AML-193 (cell line): ENCODE data around the gene HCN3.
"Not testable (repeated sequence)": the region's sequence is repeated elsewhere in the genome, so short reads cannot be mapped to it uniquely, and the experiment has no call there.

Source experiments
- DNase-seq, 2 experiments: peaks; one replicate each; lab custom pipeline; 2025; lab: John Stamatoyannopoulos, UW

Gene HCN3

DNA sequence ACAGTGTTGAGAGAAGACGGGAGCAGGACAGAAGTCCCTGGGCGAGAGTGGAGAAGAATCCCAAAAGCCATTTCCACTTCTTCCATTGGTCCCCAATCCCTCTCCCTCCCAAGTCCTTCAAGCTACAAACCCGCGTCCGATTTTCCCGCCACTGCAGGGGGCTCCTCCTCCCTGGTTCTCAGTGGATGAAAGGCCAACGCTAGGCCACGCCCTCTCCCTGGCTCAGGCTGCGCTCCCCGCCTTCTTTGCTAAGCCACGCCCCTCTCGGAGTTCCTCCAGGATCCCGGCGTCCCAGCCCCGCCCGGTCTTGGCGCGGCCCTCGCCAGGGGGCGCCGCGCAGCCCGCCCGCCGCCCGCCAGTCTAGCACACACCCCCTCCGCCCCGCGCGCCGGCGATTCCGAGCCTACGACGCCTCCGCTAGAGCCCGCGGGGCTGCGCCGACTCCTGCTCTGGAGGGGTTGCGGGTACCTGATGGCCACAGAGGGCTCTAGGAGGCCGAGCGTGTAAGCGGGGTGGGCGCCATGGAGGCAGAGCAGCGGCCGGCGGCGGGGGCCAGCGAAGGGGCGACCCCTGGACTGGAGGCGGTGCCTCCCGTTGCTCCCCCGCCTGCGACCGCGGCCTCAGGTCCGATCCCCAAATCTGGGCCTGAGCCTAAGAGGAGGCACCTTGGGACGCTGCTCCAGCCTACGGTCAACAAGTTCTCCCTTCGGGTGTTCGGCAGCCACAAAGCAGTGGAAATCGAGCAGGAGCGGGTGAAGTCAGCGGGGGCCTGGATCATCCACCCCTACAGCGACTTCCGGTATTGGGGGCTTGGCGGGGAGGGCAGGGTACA, at the start of gene HCN3:
HCN3 (plus strand) TSS at position 394 of the 832 bp plus-strand sequence; CDS start at position 522, 128 bp downstream.
- DNase-seq = peak; percentile 88 to 94

DNA sequence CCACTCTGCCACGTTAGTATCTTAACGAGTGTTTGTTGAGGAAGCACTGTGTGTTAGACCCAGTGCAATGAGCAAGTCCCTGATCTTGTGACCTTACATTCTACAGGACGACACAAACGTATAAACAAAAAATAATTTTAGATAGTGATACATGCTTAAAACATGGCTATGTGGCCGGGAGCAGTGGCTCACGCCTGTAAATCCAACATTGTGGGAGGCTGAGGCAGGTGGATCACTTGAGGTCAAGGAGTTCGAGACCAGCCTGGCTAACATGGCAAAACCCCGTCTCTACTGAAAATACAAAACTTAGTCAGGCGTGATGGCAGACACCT, 49.2 kb upstream of the HCN3 start:
- DNase-seq = no peak

DNA sequence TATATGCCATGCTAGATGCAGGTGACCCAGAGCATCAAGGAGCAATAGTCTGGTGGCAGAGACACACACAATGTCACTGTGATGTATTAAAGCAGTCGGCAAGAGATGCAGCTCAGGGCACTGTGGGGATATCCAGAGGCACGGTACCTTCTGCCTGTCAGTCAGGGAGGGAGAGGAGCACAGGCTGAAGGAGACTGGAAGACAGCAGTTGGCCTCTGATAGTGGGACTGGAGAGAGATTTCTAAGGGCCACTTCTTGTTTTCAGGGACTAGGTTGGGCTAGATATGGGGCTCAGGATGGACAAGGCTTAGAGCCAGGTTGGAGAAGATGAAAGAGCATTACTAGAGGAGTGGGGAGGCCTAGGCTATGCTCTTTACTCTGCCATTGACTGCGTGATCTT, 46.0 kb upstream of the HCN3 start:
- DNase-seq = not testable (repeated sequence)

DNA sequence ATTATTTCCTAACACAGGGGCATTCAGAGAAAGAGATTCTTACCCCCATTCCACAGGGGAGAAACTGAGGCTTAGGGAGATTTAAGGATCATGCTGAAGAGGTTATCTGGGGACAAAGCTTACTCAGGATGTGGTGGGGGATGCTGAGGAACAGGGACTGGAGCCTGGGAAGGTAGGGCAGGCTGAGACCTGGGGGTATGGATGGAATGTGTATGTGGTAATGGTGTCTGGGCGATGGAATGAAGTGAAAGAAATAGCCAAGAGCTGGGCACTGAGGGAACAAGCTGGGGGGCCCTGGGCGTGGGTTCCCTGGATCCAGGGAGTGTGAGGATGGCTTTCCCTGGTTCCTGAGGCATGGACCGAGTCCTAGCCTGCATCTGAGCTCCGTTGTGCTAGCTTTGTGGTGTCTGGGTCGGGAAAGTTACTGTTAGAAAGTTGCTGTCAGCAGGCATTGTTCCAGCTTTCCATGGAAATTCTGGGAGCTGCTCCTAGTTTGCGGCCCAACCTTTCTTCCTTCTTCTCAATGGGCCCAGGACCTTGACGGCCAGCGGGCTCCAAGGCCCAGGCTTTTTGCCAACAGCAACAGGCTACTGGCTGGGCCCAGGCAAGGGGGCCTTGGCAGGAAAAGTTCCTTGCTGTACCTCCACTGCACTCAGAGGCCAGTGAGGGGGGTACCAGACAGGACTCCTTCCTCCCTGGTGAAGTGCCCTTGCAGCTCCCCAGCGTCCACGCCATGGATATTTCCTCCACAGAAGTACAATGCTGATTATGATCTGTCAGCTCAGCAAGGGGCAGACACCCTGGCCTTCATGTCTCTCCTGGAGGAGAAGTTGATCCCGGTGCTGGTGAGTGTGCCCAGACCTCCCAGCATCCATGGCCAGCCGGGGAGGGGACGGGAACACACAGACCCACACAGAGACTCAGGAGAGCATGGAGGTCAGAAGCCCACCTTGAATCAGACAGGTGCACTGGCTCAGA, 45.0 kb upstream of the HCN3 start:
- DNase-seq = not testable (repeated sequence)

DNA sequence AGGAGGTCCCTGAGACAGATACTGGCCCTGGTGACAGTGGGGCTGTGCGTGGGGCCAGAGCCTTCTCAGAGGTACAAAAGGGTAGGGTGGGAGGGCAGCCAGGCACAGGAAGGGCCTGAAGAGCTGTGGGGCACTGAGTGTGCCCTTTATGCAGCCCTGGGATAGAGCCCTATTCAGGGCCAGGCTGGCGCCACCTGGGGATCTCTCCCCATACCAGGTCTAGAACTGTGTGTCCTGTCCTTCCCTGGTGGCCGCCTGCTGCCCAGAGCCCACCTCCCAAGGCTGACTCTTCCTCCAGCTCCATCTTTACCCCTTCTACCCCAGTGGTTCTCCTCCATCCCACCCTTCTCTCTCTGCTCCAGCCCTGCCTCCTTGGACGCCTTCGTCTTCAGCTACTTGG, 43.8 kb upstream of the HCN3 start:
- not testable (repeated sequence) for DNase-seq

DNA sequence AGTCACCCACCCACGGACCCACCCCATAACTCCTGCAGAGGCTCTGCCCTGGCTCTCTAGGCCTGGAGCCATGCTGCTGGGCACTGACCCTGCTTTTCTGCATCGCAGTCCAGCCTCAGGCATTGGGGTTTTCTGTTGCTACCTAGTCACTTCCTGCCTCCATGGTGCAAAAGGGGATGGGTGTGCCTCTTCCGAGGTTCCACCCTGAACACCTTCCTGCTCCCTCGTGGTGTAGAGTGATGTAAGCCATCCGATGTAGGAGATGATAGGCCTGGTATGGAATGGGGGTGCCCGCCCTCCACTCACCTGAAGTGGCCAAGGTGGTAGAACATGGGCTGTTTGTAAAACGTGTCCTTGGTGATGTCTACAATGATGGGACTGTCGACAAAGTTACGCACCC, 41.9 kb upstream of the HCN3 start:
- not testable (repeated sequence) for DNase-seq

DNA sequence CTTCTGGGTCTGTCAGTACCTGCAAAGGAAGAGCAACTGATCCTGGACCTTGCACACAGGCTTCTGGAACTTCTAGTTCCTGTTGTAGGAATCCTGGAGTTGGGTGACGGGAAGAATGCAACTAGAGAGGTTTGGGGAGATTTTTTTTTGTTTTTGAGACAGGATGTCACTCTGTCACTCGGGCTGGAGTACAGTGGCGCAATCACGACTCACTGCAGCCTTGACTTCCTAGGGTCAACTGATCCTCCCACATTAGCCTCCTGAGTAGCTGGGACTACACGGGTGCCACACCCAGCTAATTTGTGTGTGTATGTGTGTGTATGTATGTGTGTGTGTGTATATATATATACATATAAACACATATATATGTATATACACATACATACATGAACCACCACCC, 40.8 kb upstream of the HCN3 start:
- peak; percentile 40 to 64 for DNase-seq

DNA sequence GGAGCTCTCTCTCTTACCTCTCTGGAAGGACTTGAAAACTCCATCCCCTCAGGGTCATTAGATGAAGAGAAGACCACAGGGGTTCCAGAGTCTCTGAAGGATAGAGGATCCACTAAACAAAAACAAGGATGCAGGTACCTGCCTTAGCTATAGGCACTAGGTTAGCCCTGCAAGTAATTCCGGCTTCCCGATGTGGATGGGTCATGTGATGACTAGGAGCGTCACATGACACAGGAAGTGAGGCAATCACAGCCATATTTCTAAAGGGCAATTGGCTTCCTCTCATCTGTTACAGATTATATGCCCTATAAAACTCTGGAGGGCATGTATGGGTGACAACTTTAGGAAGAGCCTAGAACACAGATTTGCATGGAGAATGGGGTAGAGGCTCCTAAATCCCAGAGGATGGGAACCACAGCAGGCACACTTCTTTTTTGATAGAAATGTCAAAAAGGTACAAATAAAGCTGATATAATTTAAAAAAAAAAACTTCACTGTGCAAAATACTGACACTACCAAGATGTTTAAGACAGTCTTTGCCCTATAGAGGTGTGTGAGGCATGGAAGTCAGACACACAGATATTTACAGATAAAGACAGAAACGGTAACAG, 36.1 kb upstream of the HCN3 start:
- peak; percentile 64 to 77 for DNase-seq

DNA sequence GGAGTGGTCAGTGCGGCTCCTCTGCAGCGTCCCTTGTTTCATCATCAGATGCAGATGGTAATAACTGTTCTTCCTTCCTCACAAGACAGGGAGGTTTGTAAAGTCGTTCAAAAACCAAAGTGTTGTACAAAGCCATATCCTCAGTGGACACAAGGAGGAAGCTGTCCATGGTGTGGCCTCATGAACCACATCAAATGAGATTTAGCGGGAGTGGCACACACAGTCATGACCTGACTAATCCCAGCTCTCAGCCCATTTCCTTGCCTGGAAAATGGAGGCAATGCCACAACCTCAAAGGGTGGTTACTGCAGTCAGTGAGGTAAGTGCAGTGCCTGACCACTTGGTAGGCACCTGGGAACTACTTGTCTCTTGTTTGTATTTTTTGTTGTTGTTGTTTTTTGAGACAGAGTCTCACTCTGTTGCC, 35.4 kb upstream of the HCN3 start:
- DNase-seq = peak; percentile 87 to 88

DNA sequence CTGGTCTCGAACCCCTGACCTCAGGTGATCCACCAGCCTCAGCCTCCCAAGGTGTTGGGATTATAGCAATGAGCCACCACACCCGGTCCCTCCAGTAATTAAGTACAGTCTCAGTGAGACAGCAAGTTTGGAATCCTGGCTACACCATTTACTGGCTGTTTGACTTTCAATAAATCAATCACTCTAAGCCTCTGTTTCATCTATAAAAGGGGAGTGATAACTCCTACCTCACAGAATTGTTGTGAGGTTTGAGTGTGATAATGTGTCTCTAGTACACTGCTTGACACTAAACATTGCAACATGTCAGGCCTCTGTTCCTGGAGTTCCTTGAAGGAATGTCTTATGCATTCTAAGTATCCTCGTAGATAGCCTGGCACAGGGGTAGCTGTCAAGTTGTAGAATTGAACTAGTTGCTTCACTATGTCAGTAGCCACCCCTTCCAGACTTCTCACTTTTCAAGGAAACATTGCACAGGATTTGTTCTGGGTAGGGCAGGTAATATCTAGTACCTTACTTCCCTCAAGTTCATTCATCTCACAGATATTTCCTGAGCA, 34.4 kb upstream of the HCN3 start:
- DNase-seq = no peak

DNA sequence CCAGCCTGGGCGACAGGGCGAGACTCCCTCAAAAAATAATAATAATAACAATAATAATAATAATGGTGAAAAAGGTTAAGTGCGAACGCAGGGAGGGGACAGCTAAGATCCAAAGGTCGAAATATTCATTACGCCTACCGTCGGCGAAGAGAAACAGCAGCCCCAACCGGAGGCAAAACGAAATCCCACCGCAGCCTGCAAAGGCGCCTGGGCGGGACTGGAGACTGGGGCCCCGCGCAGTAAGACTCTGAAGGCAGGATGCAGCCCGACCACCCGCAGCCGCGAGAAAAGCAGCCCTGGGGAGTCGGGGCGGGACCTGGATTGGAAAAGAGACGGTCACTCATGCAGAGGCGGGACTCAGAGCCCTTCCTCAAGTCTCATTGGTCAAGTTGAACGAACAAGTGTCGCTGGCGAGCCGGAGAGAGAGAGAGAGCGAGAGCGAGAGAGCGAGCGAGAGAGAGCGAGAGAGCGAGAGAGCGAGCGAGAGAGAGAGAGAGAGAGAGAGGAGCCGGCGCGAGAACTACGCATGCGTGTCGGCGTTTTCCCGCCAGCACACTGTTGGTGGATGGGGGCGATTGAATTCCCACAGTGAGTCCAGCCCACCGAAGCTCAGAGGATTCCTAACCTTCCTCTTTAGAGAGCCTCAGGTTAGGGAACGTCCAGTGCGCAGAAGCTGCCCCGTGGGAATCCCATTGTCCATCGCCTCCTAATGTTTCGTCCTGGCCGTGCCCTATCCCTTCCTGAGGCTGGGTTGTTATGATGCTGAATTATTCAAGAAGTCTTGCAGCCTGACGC, 32.7 kb upstream of the HCN3 start:
- peak; percentile 90 to 94 for DNase-seq

DNA sequence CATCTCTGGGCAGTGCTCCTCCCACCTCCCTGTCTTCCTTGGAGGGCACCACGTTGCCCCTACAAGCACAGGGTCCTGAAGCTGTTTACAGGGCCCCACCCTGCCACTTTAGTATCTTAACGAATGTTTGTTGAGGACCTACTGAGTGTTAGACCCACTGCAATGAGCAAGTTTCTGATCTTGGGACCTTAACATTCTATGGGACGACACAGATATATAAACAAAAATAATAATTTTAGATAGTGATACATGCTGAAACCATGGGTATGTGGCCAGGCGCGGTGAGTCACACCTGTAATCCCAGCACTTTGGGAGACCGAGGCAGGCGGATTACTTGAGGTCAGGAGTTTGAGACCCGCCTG, 32.1 kb upstream of the HCN3 start:
- DNase-seq = no peak

DNA sequence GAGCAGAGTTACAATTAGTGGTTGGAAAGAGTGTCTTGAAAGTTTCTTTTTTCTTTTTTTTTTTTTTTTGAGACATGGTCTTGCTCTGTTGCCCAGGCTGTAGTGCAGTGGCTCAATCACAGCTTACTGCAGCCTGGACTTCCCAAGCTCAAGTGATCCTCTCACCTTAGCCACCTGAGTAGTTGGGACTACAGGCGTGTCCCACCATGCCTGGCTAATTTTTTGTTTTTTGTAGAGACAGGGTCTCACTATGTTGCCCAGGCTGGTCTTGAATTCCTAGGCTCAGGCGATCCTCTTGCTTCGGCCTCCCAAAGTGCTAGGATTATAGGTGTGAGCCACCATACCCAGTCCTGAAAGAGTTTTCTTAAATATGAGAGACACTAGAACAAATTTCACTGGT, 30.5 kb upstream of the HCN3 start:
- DNase-seq = not testable (repeated sequence)

DNA sequence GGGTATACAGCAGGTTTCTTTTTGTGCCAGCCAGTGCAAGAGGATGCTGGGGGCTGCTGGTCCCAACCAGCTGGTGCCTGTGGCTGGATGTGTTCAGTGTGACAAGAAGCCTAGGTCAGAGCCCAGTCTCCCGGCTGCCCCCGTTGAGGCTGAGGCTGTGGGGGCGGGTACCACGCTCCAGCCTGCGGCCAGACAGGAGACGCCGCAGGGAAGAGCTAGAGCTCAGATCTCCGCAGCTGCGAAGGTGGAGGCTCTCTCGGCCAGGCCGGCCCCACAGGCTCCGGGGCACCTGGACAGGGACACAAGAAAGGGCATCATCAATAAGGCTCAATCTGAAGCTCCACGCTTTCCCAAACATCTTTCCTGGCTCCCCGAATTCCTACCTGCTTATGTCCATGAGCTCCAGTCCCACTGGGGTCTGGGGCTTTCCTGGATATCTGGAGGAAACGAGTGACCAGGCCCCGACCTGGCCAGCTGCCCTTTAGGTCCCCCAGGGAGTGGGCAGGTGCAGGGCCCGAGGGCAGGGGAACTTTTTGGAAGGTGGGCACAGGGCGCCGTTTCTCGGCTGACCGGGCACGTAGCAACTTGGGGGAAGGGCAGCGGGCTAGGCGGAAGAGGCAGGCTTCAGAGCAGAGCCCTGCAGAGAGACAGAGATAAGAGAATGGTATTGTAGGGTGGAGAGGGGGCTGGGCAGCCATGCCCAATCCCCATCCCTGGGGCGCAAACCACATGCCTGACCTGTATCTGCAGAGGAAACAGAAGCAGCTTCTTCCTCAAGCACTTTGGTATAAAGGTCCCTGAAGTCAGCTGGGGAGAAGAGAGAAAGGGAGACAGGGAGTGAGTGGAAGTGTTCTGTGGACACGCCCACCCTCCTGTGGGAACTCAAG, 29.4 kb upstream of the HCN3 start:
- DNase-seq = no peak

DNA sequence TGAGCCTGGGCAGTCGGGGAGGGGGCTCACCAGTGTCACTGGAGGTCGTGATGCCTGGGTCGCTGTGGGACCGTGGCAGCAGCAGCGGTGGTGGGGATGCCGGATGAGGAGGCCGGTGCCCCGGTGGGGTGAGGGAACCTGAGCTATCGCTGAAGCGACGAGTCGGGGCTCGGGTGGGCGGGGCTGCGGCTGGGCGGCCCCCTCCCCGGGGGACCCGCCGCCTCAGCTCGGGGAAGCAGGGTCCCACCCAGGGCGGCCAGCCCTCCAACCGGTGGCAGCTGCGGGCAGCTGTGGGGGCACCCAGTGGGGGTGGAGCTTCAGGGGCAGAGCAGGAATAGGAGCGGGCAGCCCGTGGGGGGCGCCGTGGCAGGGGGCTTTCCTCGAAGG, 27.0 kb upstream of the HCN3 start:
- DNase-seq = no peak

DNA sequence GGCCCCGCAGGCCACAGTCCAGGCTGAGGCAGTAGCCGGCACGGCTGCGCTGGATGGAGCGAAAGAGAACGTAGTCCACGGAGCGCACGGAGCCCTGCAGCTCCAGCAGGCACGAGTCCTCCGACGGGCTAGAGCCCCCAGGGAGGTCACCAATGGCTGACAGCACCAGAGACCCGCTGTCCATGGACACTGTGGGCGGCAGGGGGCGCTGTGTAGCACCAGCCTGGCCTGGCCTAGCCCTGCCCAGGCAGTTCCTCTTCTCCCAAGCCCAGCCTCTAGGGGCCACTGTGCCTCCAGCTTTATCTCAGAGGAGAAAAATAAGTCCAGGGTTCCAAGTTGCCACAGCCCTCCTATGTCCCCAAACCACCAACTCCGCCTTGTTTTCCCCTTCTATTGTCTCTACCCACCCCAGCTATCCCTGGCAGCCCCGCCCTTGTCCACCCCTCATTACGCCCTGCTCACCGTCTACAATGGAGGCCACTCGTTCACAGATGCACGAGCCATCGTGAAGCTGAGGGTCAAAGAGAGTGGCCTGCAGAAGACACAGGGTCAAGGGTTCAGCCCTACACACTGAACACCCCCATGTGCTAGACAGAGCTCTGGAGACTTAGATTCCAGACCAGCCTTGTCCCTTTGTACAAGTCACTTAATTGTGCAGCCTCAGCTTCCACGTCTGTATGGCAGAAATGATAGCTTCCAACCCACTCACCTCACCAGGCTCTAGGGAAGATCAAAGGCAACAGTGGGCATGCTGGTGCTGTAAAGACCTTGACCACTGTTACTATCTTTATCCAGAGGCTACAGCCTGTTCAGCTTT, 26.4 kb upstream of the HCN3 start:
- peak; percentile 92 for DNase-seq

DNA sequence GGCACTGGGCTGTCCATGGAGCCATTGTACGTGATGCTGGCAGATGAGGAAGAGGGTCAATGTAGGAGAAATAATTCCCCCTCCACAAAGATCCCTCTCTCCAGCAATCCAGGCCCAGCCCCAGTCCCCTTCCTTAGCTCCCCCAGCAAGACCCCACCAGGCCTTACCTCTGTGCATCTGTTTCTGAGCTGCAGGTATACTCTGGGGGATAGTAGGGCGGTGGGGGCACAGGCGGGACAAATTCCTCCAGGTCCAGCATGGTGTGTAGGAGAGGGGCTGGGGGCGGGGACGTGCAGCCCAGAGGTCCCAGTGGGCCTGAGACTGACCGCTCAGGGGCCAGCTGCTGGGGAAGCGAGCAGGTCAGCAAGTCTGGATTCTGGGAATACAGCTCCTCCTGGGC, 25.7 kb upstream of the HCN3 start:
- no peak for DNase-seq

DNA sequence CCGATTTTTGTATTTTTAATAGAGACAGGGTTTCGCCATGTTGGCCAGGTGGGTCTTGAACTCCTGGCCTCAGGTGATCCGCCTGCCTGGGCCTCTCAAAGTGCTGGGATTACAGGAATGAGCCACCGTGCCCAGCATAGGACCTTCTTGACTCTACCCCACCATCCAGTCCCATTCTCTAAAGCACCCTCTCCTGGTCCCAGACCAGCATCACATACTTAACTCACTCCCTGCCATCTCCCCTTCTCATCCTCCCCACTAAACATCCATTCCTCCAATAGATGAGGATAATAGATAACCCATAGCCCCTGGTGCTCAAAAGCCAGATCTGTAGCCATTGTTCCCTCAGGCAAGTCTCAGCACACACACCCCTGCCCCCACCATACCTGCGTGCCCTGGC, 24.1 kb upstream of the HCN3 start:
- DNase-seq = no peak

DNA sequence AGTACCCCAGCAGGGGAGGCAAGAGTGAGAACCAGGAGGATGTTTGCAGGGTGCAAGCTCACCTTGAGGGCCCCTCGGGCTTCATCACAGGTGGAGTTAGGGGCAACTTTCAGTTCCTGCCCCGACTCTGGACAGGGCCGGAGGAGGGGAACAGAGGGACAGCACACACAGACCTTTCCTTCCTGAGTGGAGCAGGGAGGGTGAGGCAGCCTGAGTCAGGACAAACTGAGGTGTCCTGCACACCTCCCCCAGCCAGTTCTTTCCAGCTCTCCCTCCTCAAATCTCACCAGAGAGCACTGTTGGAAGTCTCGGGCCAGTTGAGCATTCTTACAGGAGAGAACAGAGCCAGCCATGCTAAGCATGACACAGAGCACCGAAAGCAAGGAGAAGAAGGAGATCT, 23.5 kb upstream of the HCN3 start:
- no peak for DNase-seq
